Ectodermal cell (in vitro differentiated cells): ENCODE measurements around the gene ASXL2.
"Not testable (repeated sequence)": the region's sequence is repeated elsewhere in the genome, so short reads cannot be mapped to it uniquely, and the experiment has no call there.

Experiments used
- H3K27ac ChIP-seq: 2 replicates; pipeline ENCODE4 v1.7.0; 2013; ENCODE audit warnings: mild to moderate bottlenecking, low read depth, low read length; ENCODE audit not compliant: insufficient read depth, poor library complexity, severe bottlenecking
- H3K27me3 ChIP-seq: 2 replicates; pipeline ENCODE4 v1.7.0; 2013; ENCODE audit warnings: mild to moderate bottlenecking, low read length; ENCODE audit not compliant: insufficient read depth, control insufficient read depth, poor library complexity, severe bottlenecking
- H3K36me3 ChIP-seq: one replicate; pipeline ENCODE4 v1.7.0; 2013; ENCODE audit warnings: low read length; ENCODE audit not compliant: control insufficient read depth, insufficient read depth
- H3K4me1 ChIP-seq: one replicate; pipeline ENCODE4 v1.7.0; 2013; ENCODE audit warnings: low read length; ENCODE audit not compliant: control insufficient read depth, insufficient read depth
- H3K4me3 ChIP-seq: 2 replicates; pipeline ENCODE4 v1.7.0; 2013; ENCODE audit warnings: low read depth, low read length, control low read depth; ENCODE audit not compliant: insufficient read depth
- H3K9me3 ChIP-seq: 2 replicates; pipeline ENCODE4 v1.7.0; 2013; ENCODE audit warnings: mild to moderate bottlenecking, low read length, moderate library complexity; ENCODE audit not compliant: control insufficient read depth
- WGBS, 2 experiments: methylation state at CpG; one replicate each; pipeline ENCODE4 v1.1.7; 2013; ENCODE audit warnings: missing lambda C conversion rate in 2 of 2; 5-methylcytosine and 5-hydroxymethylcytosine counted together

Gene ASXL2

DNA sequence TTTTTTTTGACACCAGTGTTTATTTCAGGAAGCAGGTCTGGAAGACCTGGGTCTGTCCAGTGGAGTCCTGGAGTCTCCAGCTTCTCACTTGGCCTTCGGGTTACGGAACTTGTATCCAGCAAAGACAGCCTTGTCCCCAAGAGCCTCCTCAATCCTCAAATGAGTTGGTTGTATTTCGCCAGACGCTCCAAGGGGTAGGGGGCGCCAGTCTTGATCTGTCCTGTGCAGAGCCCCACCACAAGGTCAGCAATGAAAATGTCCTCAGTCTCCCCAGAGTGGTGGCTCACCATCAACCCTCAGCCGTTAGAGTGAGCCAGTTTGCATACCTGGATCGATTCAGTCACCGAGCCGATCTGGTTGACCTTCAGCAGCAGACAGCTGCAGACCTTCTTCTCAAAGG lies 21.9 kb downstream of the ASXL2 start:
- Histone ChIP-seq H3K9me3 (no peaks in the 10 kb centered on the region), H3K27me3 (no peaks in the 10 kb centered on the region), H3K4me1 (no peaks in the 10 kb centered on the region), H3K36me3 (no peaks in the 10 kb centered on the region), H3K27ac (no peak overlapping the region), H3K4me3 (no peak overlapping the region)
- WGBS, 2 experiments: 95 to 96% methylated on average over 9 of the region's 9 CpGs

DNA sequence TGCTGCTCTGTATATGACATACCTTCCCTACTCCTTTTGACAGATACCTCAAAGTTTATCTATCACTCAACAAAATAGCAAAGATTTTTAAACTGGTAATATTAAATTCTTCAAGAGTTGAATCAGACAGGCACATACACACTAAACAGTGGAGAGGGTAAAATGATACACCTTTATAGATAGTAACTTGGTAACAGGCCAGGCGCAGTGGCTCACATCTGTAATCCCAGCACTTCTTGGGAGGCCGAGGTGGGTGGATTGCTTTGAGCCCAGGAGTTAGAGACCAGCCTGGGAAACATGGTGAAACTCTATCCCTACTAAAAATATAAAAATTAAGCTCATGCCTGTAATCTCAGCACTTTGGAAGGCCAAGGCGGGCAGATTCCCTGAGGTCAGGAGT lies 23.2 kb downstream of the ASXL2 start:
- Histone ChIP-seq H3K27ac (no peak overlapping the region), H3K4me3 (no peak overlapping the region), H3K36me3 (no peaks in the 10 kb centered on the region), H3K4me1 (no peaks in the 10 kb centered on the region), H3K27me3 (no peaks in the 10 kb centered on the region), H3K9me3 (no peaks in the 10 kb centered on the region)
- WGBS, 2 experiments: 89 to 92% methylated on average over 3 of the region's 3 CpGs

DNA sequence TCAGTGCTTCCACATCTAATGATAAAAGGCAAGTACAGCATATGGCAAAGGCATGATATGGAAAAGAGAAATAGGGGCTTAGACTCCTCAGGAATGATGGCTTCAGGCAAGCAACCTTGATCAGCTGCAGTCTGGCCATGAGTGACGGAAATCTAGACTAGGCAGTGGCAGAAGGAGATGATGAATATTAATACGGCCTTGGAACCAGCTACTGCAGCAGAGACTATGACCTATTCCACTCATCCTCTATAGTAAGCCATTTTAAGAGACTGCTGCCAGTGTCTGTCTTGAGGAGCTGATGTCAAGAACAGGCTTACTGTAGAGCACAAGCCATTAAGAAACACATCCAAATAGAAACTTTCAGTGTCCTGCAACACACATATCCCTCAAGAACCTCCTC lies 23.7 kb downstream of the ASXL2 start:
- H3K27me3 ChIP-seq: no peaks in the 10 kb centered on the region
- H3K4me1 ChIP-seq: no peaks in the 10 kb centered on the region
- WGBS, 2 experiments: 94 to 100% methylated on average over 2 of the region's 2 CpGs
- H3K27ac ChIP-seq: no peak overlapping the region
- no peaks in the 10 kb centered on the region for H3K9me3 ChIP-seq
- no peak overlapping the region for H3K4me3 ChIP-seq
- H3K36me3 ChIP-seq: no peaks in the 10 kb centered on the region

DNA sequence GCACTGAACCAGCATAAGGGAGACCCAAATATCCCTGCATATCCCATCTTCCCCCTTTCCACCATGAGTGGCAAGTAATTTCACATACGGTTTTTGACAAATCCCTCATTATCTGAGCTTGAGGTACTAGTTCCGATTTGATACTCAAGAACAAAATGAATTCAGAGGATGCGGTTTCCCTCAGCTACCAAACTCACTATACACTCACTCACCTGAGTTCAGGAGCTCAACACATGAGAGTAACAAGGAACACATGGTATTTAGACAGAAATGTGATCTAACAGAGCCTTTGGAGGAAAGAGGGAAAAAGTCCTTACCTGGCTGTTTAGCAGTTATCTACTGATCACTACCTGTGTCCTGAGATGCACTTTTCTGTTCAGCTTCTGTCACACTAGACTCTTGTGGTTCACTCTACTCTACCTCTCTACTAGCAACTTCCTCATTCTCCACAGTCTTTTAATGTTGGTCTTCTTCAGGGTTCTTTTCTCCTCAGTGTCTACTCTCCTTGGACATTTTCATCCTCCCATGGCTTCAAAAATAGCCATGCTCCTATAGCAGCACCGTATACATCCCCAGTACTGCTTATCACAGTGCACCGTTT lies 25.1 kb downstream of the ASXL2 start:
- 87 to 90% methylated on average over 5 of the region's 5 CpGs for WGBS, 2 experiments
- H3K9me3 ChIP-seq: no peaks in the 10 kb centered on the region

DNA sequence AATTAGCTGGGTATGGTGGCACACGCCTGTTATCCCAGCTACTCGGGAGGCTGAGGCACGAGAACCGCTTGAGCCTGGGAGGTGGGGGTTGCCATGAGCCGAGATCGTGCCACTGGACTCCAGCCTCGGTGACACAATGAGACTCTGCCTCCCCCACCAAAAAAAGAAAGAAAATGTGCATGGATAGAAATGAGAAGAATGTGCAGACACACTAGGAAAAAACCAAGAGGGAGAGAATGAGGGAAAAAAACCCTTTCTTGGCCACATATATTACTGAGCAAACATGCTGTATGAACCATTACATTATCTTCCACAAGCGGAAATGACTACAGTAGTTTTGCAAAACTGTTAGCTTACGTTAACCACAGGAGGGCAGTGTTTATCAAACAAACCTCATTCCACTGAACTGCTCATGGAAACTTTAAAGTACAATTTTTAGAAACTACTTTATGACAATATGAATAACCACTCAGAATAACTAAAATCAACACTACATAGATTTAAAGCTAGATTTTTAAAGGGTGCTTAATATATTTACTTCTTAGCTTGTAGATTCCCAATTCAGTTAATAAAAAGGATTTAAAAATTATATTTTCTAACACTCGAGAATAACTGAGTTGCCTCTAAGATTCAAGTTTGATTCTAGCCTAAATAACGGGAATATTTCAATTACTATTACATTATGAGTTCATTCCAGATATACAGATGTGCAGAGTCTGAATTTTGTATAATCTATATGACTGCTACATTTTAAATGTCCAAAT lies 26.4 kb downstream of the ASXL2 start:
- WGBS, 2 experiments: 68 to 71% methylated on average over 9 to 10 of the region's 11 CpGs

More for the DNA sequence above, 25.1 kb downstream of the ASXL2 start:
- no peaks in the 10 kb centered on the region for H3K4me1 ChIP-seq
- no peaks in the 10 kb centered on the region for H3K36me3 ChIP-seq
- no peak overlapping the region for H3K4me3 ChIP-seq
- no peak overlapping the region for H3K27ac ChIP-seq
- H3K27me3 ChIP-seq: no peaks in the 10 kb centered on the region

DNA sequence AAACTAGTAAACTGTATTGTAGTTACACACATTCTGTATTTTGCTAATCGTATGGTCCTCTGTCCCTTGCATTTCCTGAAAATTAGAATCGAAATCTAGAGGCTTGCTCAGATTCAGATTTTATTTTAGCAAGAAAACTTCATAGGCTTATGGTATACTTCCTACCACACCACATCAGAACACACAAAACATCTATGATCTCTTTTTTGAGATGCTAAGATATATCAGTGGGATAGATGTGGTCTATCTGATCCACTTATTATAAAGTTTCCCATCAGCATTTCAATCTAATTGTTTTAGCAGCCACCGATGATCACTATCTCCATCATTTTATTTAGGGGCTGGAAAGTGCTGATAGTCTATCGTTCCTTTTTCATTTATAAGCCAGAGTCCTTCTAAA lies 27.9 kb downstream of the ASXL2 start:
- WGBS, 2 experiments: 94 to 98% methylated on average over 3 of the region's 4 CpGs
- not testable (repeated sequence) for H3K27me3 ChIP-seq, H3K4me3 ChIP-seq, H3K4me1 ChIP-seq, H3K36me3 ChIP-seq, H3K27ac ChIP-seq, H3K9me3 ChIP-seq

More for the DNA sequence above, 26.4 kb downstream of the ASXL2 start:
- Histone ChIP-seq H3K4me3 (no peak overlapping the region), H3K9me3 (no peaks in the 10 kb centered on the region), H3K27me3 (no peaks in the 10 kb centered on the region), H3K27ac (no peak overlapping the region), H3K36me3 (no peaks in the 10 kb centered on the region), H3K4me1 (no peaks in the 10 kb centered on the region)

DNA sequence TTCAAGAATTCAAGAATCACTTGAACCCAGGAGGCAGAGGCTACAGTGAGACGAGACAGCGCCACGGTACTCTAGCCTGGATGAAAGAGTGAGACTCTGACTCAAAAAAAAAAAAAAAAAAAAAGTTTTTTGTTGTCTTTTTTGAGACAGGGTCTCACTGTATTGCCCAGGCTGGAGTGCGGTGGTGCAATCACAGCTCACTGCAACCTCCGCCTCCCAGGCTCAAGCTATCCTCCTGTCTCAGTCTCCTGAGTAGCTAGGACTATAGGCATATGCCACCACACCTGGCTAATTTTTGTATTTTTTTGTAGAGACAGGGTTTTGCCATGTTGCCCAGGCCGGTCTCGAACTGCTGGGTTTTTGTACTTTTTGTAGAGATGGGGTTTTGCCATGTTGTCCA lies 28.9 kb downstream of the ASXL2 start:
- H3K4me3 ChIP-seq, H3K4me1 ChIP-seq, H3K36me3 ChIP-seq, H3K27me3 ChIP-seq, H3K9me3 ChIP-seq, H3K27ac ChIP-seq: not testable (repeated sequence)
- 93 to 94% methylated on average over 7 of the region's 7 CpGs for WGBS, 2 experiments

DNA sequence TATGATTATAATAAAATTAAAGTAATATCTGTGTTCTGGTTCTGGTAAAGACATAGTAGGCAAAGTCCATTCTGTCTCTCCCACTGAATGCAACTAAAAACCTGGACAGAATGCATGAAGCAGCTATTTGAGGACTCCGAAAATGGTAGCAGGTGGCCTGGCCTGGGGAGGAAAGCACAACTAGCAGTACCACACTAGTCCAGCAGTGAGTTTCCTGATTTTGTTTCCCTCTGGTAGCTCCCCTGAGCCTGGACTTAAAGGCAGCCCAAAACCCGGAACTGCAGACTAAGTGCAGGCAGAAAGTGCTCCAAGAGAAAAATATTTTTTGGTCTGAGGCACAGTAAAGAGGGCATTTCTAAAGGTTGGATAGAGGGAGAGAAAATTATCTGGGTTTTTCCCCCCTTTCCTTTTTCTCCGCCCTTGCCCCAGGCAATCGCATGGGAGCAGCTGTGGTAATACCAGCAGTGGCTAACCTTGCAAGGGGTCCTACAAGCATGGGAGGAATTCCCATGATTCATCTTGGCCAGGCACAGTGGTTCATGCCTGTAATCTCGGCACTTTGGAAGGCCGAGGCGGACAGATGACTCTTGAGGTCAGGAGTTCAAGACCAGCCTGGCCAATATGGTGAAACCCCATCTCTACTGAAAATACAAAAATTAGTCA lies 32.3 kb downstream of the ASXL2 start:
- Histone ChIP-seq H3K27me3 (no peaks in the 10 kb centered on the region), H3K9me3 (no peaks in the 10 kb centered on the region), H3K4me1 (no peaks in the 10 kb centered on the region), H3K4me3 (no peak overlapping the region), H3K27ac (no peak overlapping the region), H3K36me3 (peaks cover 5% of the 10 kb centered on the region)
- WGBS, 2 experiments: 90 to 92% methylated on average over 7 of the region's 7 CpGs

DNA sequence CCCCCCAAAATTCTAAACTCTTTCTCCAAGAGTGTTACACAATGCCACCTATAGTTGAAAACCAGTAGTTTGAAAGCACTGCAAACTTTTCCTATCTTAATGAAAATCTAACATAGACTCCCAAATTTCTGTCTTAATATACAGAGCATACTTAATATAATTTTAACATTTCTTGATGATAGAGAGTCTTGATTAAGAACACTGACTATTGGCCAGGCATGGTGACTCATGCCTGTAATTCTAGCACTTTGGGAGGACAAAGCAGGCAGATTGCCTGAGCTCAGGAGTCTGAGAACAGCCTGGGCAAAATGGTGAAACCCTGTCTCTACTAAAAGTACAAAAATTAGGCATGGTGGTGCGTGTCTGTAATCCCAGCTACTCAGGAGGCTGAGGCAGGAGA lies 34.2 kb downstream of the ASXL2 start:
- H3K4me1 ChIP-seq: no peaks in the 10 kb centered on the region
- H3K36me3 ChIP-seq: peaks cover 5% of the 10 kb centered on the region
- H3K4me3 ChIP-seq: no peak overlapping the region
- no peak overlapping the region for H3K27ac ChIP-seq
- 94 to 100% methylated on average over 1 of the region's 1 CpG for WGBS, 2 experiments
- no peaks in the 10 kb centered on the region for H3K27me3 ChIP-seq
- no peaks in the 10 kb centered on the region for H3K9me3 ChIP-seq

DNA sequence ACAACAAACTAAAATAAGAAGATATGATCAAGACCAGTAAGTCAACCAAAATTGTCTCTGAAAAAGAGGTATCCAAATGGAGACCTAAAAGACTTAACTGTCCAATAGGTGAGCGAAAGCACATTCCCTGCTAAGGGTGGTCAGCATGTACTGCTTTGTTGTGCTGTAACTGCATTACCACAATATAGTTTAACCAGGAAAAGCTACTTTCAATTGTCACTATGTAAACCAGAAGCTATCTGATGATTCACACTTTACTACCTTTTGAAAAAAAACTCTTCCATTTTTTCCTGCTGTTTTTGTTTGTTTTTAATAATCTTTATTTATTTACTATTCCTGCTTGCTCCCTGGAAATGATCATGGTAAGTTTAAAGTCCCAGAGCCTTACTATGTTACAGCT lies 36.1 kb downstream of the ASXL2 start:
- Histone ChIP-seq H3K27me3 (no peaks in the 10 kb centered on the region), H3K9me3 (no peaks in the 10 kb centered on the region), H3K27ac (no peak overlapping the region), H3K4me3 (no peak overlapping the region), H3K36me3 (peaks cover 5% of the 10 kb centered on the region), H3K4me1 (no peaks in the 10 kb centered on the region)
- 94% methylated on average over 1 of the region's 1 CpG for WGBS, 2 experiments
